ENCODE data around the gene SCAF1.

Gene SCAF1

DNA sequence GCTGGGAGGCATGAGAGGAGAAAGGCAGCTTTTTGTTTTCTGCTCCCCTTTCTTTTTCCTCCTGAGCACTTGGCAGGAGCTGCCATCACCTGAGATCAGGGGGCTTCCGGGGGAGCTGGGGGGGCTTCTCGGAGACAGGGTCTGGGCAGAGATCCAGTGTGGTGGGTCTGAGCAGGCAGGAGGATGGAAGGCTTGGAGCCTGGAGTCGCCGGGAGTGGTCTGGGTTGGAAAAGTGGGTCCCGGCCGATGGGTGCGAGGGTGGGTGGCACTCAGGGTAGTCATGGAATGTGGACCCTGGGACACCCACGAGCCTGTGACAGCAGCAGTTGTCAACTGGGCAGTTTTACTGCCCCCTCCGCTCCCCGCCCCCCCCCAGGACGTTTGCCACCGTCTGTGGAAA is 45.1 kb downstream of the SCAF1 start:
- no peak for DNase-seq (ENCODE audit: low read depth in 2 of 2)

DNA sequence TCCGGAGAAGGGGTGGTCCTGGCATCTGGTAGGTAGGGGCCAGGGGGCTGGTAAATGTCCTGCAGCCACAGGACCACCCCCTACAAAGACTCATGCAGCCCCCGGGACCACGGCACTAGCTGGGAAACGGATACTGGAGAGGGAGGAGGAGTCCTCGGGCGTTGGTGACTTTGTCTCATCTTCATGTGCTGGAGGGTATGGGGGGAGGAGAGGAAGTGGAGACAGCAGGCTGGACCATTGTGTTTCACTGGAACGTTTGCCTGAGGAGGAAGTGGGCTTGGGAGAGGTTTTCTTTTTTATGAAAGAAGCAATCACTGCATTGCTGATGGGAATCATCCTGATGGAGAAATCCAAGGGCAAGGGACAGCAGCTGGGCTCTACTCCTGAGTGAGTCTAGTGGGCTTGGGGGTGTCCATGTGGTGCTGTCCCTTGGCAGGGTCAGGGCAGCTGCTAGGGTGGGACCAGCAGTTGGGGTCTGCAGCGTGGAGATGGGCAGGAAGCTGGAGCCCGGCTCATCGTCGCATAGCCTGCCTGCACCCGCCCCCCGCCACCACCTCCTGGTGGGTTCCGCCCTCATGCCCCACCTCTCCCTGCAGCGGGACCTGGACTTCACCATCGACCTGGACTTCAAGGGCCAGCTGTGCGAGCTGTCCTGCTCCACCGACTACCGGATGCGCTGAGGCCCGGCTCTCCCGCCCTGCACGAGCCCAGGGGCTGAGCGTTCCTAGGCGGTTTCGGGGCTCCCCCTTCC is 45.7 kb downstream of the SCAF1 start:
- DNase-seq (ENCODE audit: low read depth in 2 of 2) = no peak

DNA sequence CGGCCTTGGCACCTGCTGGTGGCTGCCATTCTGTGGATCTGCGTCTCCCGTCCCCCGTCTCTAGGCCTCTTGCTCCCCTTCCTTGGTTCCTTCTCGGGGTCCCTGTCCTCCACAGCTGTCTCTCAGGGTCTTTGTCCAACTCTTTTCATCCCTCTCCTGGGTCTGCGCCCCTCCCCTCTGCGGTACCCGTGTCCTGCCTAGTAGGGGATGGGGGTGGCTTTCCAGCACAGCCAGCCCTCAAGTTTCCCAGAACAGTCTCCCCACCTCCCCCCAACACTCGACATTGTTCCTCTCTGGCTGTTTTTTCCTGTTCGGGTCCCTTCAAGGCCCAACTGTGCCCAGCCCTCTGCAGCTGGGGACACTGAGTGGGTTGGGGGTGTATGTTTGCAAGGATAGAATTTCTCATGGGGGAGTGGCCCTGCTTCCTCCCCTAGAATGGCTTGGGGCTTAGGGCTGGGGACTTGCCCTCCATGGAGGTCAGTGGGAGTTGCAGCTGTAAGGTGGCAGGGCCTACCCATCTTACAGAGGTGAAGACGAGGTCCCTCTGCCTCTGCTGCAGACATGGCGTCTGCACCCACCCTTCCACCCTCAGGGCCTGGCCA is 46.6 kb downstream of the SCAF1 start:
- no peak for DNase-seq (ENCODE audit: low read depth in 2 of 2)

DNA sequence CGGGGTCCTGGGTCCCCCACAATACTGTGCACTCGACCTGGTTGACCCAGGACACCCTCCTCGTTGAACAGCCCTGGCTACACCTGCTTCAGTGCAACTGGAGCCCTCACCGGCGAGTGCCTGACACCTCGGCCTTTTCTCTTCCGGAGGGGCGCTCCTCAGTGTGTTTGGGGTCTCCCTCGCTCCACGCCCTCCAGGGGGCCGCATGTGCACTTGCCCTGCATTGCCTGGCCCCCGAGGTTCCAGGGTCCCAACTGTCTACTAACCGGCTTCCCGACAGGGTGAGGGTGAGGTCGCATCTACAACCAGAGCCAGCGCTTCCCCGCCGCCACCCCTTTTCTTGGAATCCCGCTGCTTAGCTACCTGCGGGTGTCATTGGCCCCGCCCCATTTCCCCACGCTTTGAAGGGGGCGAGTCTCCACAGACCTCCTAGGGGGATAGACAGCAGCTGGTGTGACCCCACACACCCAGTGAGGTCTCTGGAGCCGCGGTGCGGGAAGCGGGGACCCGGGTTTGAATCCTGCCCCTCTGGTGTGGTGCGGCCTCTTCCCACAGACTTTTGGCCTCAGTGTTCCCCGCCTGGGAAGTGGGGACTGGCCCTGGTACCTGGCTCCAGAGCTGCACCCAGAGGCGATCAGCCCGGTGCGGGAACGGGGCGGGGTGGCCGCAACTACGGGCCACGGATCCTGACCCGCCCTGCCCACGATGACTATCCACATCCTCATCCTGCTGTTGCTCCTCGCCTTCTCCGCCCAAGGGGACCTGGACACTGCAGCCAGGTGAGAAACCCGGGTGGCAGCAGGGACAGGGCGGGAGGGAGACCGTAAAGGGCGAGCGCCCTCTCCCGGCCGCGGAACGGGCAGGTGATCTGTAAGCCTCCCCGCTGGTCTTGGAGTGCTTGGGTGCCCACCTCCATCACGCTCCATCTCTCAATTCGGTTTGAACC is 47.4 kb downstream of the SCAF1 start, which contains the start of gene ADM5:
TSS of gene ADM5 (plus strand) at position 462 of the 946 bp plus-strand sequence. CDS start at position 706, 244 bp downstream.
- peak in 1 of 2 donors; percentile 35 for DNase-seq (ENCODE audit: low read depth in 2 of 2)

DNA sequence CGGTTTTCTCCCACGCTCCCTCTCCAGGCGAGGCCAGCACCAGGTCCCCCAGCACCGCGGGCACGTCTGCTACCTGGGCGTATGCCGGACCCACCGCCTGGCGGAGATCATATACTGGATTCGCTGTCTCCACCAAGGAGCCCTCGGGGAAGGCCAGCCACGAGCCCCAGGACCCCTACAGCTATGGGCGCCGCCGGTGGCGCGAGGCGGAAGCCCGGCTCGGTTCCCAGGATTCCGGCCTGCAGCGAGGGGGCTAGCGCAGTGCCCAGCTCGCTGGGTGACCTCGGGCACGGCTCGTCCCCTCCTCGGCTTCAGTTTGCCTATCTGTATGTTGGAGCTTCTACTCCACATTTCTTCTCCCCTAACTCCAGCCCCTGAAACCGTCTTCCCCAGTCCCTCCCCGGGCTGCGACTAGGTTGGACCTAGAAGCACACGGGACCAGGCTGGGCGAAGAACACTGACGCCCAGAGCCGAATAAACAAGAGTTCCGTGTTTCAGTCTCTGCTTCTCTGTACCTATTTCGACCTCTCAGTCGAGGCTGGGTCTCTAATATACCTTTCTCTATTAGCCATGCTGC is 48.2 kb downstream of the SCAF1 start:
- DNase-seq (ENCODE audit: low read depth in 2 of 2) = no peak

DNA sequence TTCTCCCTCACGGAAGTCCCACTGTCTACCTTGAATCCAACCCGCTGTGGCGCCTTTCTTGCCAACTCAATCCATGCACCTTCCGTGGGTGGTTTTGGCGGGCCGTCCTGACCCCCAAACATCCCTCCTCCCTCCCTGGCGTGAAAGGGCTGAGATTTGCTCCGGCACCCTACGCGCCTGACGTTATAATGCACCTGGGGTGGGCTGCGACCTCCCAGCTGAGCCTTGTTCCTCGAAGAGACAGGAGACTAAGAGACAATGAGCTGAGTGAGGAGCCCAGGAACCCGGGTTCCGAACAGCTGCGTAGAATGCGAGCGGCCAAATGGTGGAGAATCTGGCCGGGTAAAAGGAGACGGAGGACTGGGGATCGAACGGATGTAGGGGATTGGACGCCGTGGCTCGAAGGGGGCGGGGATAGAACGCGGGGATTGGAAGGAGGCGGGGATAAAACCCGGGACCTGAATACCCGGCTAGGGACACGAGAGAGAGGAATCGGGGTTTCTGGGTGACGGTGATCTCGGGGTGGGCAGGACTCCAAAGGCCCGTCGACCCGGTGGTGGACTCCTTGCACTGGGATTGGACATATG is 48.7 kb downstream of the SCAF1 start, which contains the start of gene CPT1C:
TSS of gene CPT1C (plus strand) at position 461 of the 587 bp plus-strand sequence. CDS start 1,137 bp downstream, outside the sequence.
- DNase-seq (ENCODE audit: low read depth in 2 of 2) = peak in 1 of 2 donors; percentile 58

DNA sequence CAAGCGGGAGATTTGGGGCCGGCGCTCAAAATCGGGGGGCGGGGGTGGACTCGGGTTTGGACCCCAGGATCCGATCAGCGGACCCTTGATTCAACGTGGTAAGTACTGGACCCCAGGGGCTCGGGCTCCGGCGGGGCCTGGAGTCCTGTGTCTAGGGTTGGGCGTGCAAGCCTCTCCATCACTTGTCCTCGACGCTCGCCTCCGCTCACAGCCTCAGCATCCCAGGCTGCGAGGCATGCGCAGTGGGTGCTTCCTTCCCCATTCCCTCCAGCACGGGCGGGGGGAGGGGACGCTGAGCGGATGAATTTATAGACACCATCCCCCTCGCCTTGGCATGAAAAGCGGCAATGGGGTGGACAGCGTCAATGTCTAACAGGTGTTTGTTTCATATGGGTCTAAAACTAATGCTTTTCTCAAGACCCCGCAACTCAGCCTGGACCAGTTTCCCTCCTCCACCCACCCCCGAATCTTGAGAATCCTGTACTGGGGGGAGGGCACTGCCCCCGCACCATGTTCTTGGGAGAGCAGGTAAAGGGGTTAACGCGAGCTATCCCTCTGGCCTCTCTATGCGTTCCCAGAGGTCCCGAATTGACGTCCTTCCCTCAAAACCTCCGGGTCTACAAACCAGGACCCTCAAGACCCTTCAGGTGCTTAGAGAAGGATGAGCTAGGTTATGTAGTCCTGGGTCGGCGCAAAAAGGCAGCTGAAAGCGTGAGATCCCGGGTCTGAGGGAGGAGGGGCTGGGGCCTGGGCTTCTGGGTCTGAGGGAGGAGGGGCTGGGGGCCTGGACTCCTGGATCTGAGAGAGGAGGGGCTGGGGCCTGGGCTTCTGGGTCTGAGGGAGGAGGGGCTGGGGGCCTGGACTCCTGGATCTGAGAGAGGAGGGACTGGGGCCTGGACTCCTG is 49.5 kb downstream of the SCAF1 start:
- no peak for DNase-seq (ENCODE audit: low read depth in 2 of 2)

DNA sequence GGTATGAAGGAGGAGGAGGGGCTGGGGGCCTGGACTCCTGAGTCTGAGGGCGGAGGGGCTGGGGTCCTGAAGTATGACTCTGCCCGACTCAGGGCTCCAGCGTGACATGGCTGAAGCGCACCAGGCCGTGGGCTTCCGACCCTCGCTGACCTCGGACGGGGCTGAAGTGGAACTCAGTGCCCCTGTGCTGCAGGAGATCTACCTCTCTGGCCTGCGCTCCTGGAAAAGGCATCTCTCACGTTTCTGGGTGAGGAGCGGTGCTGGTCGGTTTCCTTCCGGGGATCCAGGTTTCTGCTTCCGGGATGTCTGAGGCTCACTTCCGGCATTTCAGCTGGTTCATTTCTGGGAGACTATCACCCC is 50.1 kb downstream of the SCAF1 start:
- DNase-seq (ENCODE audit: low read depth in 2 of 2) = no peak

DNA sequence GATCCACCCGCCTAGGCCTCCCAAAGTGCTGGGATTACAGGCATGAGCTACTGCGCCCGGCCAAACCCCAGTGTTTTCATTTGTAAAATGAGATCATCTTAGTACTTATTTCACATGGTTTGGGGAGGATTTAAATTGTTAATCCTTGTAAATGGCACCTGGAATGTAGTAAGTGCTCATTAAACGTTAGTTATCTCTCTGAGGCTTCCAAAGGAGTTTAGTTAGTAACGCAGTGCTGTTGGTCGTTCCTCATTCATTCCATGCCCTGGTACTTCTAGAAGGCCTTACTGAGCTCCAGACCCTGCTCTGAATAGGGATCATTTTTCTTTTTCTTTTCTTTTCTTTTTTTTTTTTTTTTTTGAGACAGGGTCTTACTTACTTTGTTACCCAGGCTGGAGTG is 54.1 kb downstream of the SCAF1 start:
- no peak for DNase-seq (ENCODE audit: low read depth in 2 of 2)

DNA sequence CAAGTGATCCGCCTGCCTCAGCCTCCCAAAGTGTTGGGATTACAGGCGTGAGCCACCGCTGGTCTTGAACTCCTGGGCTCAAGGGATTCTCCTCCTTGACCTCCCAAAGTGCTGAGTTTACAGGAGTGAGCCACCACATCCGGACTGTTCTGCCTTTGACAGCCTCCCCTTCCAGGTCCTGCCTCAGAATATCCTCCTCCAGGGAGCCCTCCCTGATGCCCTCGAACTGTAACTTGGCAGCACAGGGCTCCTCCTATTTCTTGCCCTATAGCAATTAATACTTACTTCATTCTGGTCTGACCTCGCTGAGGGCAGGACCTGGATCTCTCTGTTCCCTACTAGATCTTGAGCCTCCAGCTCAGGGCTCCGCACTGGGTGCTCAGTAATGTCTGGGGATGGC is 54.9 kb downstream of the SCAF1 start:
- DNase-seq (ENCODE audit: low read depth in 2 of 2) = no peak

DNA sequence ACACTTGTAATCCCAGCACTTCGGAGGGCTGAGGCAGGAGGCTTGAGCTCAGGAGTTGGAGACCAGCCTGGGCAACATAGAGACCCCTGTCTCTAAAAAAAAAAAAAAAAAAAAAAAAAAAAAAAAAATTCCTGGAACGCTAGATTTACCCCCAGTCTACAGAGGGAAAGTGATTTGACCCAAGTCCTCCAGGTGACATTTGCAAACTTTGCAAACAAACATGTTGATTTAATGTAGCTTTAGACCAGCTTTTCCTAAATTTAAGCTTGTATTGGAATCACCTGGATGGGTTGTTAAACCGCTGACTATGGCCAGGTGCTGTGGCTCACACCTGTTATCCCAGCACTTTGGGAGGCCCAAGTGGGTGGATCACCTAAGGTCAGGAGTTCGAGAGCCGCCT is 57.4 kb downstream of the SCAF1 start:
- DNase-seq (ENCODE audit: low read depth in 2 of 2) = no peak

DNA sequence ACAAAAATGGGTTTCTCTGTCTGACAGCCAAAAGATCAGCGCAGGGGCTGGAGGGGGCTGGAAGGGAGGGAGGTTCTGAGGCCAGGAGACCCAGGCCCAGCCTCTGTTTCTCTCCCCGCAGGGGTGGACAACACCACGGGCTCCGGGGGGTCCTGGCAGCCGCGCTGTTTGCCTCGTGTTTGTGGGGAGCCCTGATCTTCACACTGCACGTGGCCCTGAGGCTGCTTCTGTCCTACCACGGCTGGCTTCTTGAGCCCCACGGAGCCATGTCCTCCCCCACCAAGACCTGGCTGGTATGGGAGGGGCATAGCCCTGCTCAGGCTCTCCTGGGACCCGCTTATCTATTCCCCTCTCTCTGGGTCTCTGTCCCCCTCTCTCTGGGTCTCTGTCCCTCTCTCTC is 58.6 kb downstream of the SCAF1 start:
- no peak for DNase-seq (ENCODE audit: low read depth in 2 of 2)

DNA sequence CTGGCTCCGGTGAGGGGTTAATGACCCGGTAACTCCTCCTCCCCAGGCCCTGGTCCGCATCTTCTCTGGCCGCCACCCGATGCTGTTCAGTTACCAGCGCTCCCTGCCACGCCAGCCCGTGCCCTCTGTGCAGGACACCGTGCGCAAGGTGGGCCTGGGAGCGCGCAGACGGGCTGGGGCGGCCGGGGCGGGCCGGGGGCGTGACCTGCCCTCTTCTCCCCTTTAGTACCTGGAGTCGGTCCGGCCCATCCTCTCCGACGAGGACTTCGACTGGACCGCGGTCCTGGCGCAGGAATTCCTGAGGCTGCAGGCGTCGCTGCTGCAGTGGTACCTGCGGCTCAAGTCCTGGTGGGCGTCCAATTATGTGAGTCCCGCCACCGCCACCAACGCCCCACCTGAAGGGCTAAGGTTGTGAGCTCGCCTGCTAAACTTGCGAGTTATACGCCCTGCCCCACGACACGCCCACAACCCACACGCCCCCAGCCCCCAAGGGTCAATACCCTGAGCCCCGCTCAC is 59.3 kb downstream of the SCAF1 start:
- no peak for DNase-seq (ENCODE audit: low read depth in 2 of 2)

DNA sequence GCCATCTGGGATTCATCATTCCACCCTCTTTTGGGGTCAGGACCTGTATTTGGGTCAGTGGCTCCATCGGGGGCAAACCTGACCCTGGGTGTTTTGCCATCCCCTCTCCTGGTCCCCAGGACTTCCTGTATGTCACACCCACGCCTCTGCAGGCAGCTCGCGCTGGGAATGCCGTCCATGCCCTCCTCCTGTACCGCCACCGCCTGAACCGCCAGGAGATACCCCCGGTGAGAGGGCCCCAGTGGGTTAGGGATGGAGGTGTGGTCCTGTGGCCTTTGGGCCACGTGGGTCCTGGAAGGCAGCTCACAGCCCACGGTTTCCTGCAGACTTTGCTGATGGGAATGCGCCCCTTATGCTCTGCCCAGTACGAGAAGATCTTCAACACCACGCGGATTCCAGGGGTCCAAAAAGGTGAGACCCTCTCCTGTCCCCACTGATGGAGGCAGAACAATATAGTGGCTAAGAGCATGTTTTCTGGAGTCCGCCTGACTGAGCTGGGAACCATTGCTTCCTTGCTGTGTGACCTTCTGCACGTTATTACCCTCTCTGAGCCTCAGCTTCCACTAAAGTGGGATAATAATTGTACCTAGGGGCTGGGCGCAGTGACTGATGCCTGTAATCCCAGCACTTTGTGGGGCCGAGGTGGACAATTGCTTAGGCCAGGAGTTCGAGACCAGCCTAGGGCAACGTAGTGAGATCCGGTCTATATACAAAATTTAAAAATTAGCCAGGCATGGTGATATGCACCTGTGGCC is 63.1 kb downstream of the SCAF1 start:
- DNase-seq (ENCODE audit: low read depth in 2 of 2) = no peak

DNA sequence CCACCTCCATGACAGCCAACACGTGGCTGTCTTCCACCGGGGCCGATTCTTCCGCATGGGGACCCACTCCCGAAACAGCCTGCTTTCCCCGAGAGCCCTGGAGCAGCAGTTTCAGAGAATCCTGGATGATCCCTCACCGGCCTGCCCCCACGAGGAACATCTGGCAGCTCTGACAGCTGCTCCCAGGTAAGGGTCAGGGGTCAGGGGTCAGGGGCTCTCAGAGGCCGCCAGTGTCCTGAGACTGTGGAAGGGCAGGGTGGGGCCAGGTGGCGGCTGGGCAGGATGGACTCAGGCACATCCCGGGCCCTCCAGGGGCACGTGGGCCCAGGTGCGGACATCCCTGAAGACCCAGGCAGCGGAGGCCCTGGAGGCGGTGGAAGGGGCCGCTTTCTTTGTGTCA is 63.9 kb downstream of the SCAF1 start:
- DNase-seq (ENCODE audit: low read depth in 2 of 2) = no peak
